Transverse colon (tissue), 4 donors: ENCODE data around the gene CRTC2. TPM values are rescaled to one million over a fixed set of nuclear protein-coding genes. Genes with fewer than 3 reads are reported as not detected.
"Not testable (repeated sequence)": the region's sequence is repeated elsewhere in the genome, so short reads cannot be mapped to it uniquely, and the experiment has no call there.

Experiments used
- DNase-seq: peaks from one replicate; pipeline ENCODE4 v3.0.0-alpha.2; 2019
- H3K27ac ChIP-seq, 4 donors: fragments of 200-600 bp; sonication (generic); 2 replicates each; pipeline ENCODE4 v1.5.1; 2016 to 2018; ENCODE audit warnings: inconsistent platforms in 4 of 4
- H3K27me3 ChIP-seq: fragments of 200-600 bp; sonication (generic); 2 replicates; pipeline ENCODE4 v1.5.1; 2017; ENCODE audit warnings: inconsistent platforms
- H3K36me3 ChIP-seq, 4 donors: fragments of 200-600 bp; sonication (generic); 2 replicates each; pipeline ENCODE4 v1.5.1; 2017 to 2019; ENCODE audit warnings: inconsistent platforms in 4 of 4
- H3K4me1 ChIP-seq, 4 donors: fragments of 200-600 bp; sonication (generic); 2 replicates each; pipeline ENCODE4 v1.5.1; 2017 to 2020; ENCODE audit warnings: inconsistent platforms in 4 of 4
- H3K4me3 ChIP-seq, 4 donors: fragments of 200-600 bp; sonication (generic); 1 replicate in 1 of 4; 2 replicates in 3 of 4; pipeline versions ENCODE4 v1.5.1 to v1.6.1; 2017 to 2019; ENCODE audit warnings: inconsistent platforms in 4 of 4
- H3K9me3 ChIP-seq, 2 donors: fragments of 200-600 bp; sonication (generic); 2 replicates each; pipeline ENCODE4 v1.5.1; 2017 to 2019; ENCODE audit warnings: inconsistent platforms in 2 of 2
- EP300 ChIP-seq: sonication (generic); formaldehyde crosslinking; IDR thresholded peaks from one replicate; pipeline ENCODE4 v1.6.1; 2017; ENCODE audit warnings: antibody characterized with exemption, low read depth
- POLR2A ChIP-seq: fragments of 450-650 bp; IDR thresholded peaks from one replicate; pipeline ENCODE4 v1.6.1; 2016; ENCODE audit warnings: antibody characterized with exemption, mild to moderate bottlenecking, moderate library complexity
- POLR2AphosphoS5 ChIP-seq, 3 donors: sonication (generic); formaldehyde crosslinking; IDR thresholded peaks; one replicate each; pipeline ENCODE4 v1.6.1; 2016; ENCODE audit warnings: antibody characterized with exemption in 3 of 3
- WGBS, 2 donors: methylation state at CpG; one replicate each; pipeline ENCODE4 v1.1.5; 2018; ENCODE audit warnings: low coverage in 1 of 2; 5-methylcytosine and 5-hydroxymethylcytosine counted together
- in situ Hi-C, 4 donors: fragments of 200-750 bp; cut with MboI; loops; one replicate each; pipeline versions ENCODE4 v1.15.0 to v1.15.1; 2017; ENCODE audit warnings: low sequenced_read_pairs in 3 of 4, low pct_ligation_motif_present in 1 of 4, low pct_unique_long_range_greater_than_20kb in 1 of 4
- intact Hi-C: fragments of 100-400 bp; cut with DNase I; formaldehyde crosslinking; loops from one replicate; pipeline ENCODE4 v1.15.1; 2023; ENCODE audit warnings: low total_unique reads
- total RNA-seq, 4 donors: library from RNA; depleted of rRNA; stranded (reverse); fragments of >200 nt; gene quantifications; one replicate each; pipeline ENCODE4 v1.1.0, GENCODE V29; 2016
- TF ChIP-seq, protein P1 (sequence below), 5 experiments: fragments of 200-600 bp in 3 of 5; fragments of 450-650 bp in 2 of 5; sonication (generic) in 3 of 5; IDR thresholded peaks; 1 replicate in 2 of 5; 2 replicates in 3 of 5; pipeline ENCODE4 v1.5.1; 2016 to 2017; ENCODE audit warnings: antibody characterized with exemption in 5 of 5, inconsistent platforms in 3 of 5, mild to moderate bottlenecking in 2 of 5, moderate library complexity in 1 of 5

The CRTC2 gene
- 10 to 100 TPM; 13.3 to 32.5 (median 21.4) TPM for total RNA-seq

DNA sequence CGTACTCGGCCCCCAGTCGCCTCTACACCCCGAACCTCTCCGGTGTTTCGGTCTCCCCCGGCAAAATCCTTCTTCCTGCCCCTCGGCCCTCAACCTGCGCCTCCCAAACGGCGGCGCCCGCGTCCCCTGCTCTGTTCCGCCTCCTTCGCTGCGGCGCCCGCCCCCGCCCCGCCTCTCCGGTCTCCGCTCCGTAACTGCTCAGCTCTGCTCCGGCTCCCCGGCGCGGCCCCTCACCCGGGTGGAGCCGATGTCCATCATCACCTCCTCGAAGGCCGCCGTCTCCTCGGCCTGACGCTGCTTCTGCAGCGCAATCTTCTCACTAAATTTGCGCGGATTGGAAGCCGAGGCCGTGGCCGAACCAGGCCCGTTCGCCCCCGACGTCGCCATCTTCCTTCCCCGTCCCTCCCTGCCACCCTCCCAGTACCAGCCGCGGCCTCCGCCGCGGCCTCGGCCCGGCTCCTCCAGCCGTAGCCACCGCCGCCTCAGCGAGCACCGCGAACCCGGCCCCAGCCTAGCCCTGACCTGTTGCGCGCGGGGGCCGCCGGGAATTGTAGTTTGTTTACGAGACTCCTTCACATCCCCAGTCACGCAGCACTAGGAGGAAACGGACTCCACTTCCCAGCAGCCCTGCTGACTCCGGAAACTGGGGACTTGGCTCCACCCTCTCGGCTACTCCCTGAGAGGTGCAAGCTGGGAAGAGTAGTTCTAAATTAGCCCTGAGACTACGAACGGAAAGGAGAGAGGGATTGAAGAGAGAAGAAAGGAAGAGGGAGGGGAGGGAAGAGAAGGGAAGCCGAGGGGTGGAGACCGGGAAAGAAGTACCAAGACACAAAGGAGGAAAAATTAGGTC, at the start of gene CRTC2:
Gene CRTC2 (minus strand): TSS at position 502 of the 850 bp plus-strand sequence. CDS start 115 bp downstream, at position 387.
- H3K27me3 ChIP-seq, result no peaks in the 10 kb centered on the region
- intact Hi-C loops (no loop called here), in situ Hi-C loops (loop anchor here in 1 of 4 donors (25.0 kb wide), 1 partner anchor 296 kb away; the partner anchor contains the start of genes ILF2 and SNAPIN)
- TF ChIP-seq POLR2A (peak; percentile 82), EP300 (no peak), POLR2AphosphoS5 (IDR thresholded peaks at IDR 0.05) (peak; percentile 75 to 86 (median 84))
- peak; percentile 99 for DNase-seq
- 0% methylated on average over 17 to 67 of the region's 75 CpGs for WGBS, 2 donors
- H3K27ac ChIP-seq, result peak within 1 kb of the TSS; percentile 94 to 98 (median 96)
- H3K4me3 ChIP-seq, result peak within 1 kb of the TSS; percentile 79 to 98 (median 91)
- no peaks in the 10 kb centered on the region for H3K36me3 ChIP-seq
- H3K4me1 ChIP-seq, result peaks cover 27 to 47% (median 38%) of the 10 kb centered on the region in 4 donors
- no peaks in the 10 kb centered on the region for H3K9me3 ChIP-seq

DNA sequence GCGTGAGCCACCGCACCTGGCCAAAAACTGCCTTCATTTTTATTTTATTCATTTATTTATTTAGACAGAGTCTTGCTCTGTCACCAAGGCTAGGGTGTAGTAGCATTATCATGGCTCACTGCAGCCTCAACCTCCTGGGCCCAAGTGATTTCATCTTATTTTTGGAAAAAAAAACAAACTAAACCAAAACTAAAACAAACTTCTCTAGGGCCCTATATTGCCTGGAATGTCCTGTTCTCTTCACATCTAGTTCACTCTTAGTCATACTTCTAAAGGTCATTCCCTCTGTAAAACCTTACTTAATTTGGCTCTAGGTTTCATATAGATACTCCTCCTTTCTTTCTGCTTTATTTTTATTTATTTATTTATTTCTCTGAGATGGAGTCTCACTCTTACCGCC, 47.7 kb upstream of the CRTC2 start:
- 89 to 94% methylated on average over 3 of the region's 3 CpGs for WGBS, 2 donors

DNA sequence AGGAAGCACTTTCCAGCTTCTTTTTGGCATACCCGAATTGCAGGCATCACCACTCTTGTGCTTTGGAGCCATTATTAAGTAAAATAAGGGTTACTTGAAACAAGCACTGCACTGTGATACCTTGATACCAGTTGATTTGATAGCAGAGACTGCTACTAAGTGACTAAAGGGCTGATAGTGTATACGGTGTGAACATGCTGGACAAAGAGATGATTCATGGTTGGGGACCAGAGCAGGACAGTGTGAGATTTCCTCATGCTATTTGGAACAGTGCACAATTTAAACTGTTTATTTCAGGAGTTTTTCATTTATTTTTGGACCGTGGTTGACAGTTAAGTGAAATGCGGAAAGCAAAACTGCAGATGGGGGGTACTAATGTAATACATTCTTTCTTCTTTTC, 42.0 kb upstream of the CRTC2 start:
- TF ChIP-seq EP300 (no peak), POLR2A (no peak), POLR2AphosphoS5 (IDR thresholded peaks at IDR 0.05) (no peak)
- TF ChIP-seq, protein P1, sequence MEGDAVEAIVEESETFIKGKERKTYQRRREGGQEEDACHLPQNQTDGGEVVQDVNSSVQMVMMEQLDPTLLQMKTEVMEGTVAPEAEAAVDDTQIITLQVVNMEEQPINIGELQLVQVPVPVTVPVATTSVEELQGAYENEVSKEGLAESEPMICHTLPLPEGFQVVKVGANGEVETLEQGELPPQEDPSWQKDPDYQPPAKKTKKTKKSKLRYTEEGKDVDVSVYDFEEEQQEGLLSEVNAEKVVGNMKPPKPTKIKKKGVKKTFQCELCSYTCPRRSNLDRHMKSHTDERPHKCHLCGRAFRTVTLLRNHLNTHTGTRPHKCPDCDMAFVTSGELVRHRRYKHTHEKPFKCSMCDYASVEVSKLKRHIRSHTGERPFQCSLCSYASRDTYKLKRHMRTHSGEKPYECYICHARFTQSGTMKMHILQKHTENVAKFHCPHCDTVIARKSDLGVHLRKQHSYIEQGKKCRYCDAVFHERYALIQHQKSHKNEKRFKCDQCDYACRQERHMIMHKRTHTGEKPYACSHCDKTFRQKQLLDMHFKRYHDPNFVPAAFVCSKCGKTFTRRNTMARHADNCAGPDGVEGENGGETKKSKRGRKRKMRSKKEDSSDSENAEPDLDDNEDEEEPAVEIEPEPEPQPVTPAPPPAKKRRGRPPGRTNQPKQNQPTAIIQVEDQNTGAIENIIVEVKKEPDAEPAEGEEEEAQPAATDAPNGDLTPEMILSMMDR (IDR thresholded peaks at IDR 0.05), result no peak
- no peaks in the 10 kb centered on the region for H3K9me3 ChIP-seq
- in situ Hi-C loops, result no loop called here

More for the DNA sequence above, 47.7 kb upstream of the CRTC2 start:
- Histone ChIP-seq H3K4me3 (no peak overlapping the region), H3K36me3 (no peaks in the 10 kb centered on the region), H3K9me3 (no peaks in the 10 kb centered on the region), H3K27ac (no peak overlapping the region), H3K27me3 (no peaks in the 10 kb centered on the region), H3K4me1 (no peaks in the 10 kb centered on the region)
- DNase-seq, result no peak
- in situ Hi-C loops, result no loop called here
- intact Hi-C loops, result no loop called here
- TF ChIP-seq, protein P1 (IDR thresholded peaks at IDR 0.05), result no peak
- TF ChIP-seq EP300 (no peak), POLR2A (no peak), POLR2AphosphoS5 (IDR thresholded peaks at IDR 0.05) (no peak)

DNA sequence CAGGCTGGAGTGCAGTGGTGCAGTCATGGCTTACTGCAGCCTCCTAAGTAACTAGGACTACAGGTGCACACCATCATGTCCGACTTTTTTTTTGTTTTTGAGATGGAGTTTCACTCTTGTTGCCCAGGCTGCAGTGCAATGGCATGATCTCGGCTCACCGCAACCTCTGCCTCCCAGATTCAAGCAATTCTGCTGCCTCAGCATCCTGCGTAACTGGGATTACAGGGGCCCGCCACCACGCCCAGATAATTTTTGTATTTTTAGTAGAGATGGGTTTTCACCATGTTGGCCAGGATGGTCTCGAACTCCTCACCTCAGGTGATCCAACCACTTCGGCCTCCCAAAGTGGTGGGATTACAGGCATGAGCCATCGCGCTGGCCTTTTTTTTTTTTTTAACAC, 38.5 kb upstream of the CRTC2 start:
- 95 to 96% methylated on average over 4 to 10 of the region's 10 CpGs for WGBS, 2 donors
- H3K9me3 ChIP-seq, intact Hi-C loops, H3K27me3 ChIP-seq, H3K4me3 ChIP-seq, H3K27ac ChIP-seq, DNase-seq: not testable (repeated sequence)
- H3K36me3 ChIP-seq, result peaks cover 0 to 19% (median 7%) of the 10 kb centered on the region in 4 donors
- peaks cover 2 to 18% (median 11%) of the 10 kb centered on the region in 4 donors for H3K4me1 ChIP-seq
- in situ Hi-C loops, result loop anchor here (10.0 to 25.0 kb wide), 5 partner anchors 202 to 485 kb away; partner anchors contain the start of genes ILF2 (in 1 of the 4), NPR1 (in 1 of the 4), S100A3 (in 1 of the 4) and S100A4 (in 1 of the 4)

More for the DNA sequence above, 42.0 kb upstream of the CRTC2 start:
- WGBS, 2 donors, result 81 to 93% methylated on average over 4 of the region's 4 CpGs
- no peak for DNase-seq
- intact Hi-C loops, result no loop called here
- Histone ChIP-seq H3K27ac (no peak overlapping the region), H3K4me3 (no peak overlapping the region), H3K36me3 (no peaks in the 10 kb centered on the region), H3K4me1 (no peaks in the 10 kb centered on the region), H3K27me3 (no peaks in the 10 kb centered on the region)

- in situ Hi-C loops, result loop anchor here (10.0 to 25.0 kb wide), 5 partner anchors 201 to 483 kb away; partner anchors contain the start of genes ILF2 (in 1 of the 4), NPR1 (in 1 of the 4), S100A3 (in 1 of the 4) and S100A4 (in 1 of the 4)
- Histone ChIP-seq H3K4me3 (no peak overlapping the region), H3K27ac (no peak overlapping the region), H3K27me3 (no peaks in the 10 kb centered on the region), H3K36me3 (peaks cover 0 to 19% (median 8%) of the 10 kb centered on the region in 4 donors), H3K9me3 (no peaks in the 10 kb centered on the region), H3K4me1 (peaks cover 5 to 25% (median 17%) of the 10 kb centered on the region in 4 donors)
- DNase-seq, result no peak
- TF ChIP-seq POLR2AphosphoS5 (IDR thresholded peaks at IDR 0.05) (no peak), EP300 (no peak), POLR2A (no peak)
- TF ChIP-seq, protein P1 (IDR thresholded peaks at IDR 0.05), result no peak
- WGBS, 2 donors, result 91 to 96% methylated on average over 9 to 11 of the region's 11 CpGs
- intact Hi-C loops, result no loop called here
Observed at GRCh38 chr1:153995640-153996039, 37.2 kb upstream of the CRTC2 start.
